HEK293 (cell line): ENCODE measurements around the gene NRN1L.

Source experiments
- CTCF ChIA-PET: fragments of 350-600 bp; formaldehyde crosslinking; extraction: SDS; loops from one replicate; lab custom pipeline; 2021; ENCODE audit warnings: antibody characterized with exemption; lab: Yijun Ruan, JAX
- POLR2A ChIA-PET: fragments of 300-600 bp; formaldehyde crosslinking; extraction: SDS; loops from one replicate; lab custom pipeline; 2020; ENCODE audit warnings: antibody characterized with exemption, inconsistent platforms; lab: Yijun Ruan, JAX
- H3K27ac ChIP-seq: fragments of 200-500 bp; sonication (Bioruptor generic); 2 replicates; pipeline ENCODE4 v1.5.1; 2014; ENCODE audit warnings: low read depth, low read length, control low read depth, inconsistent platforms; ENCODE audit errors: extremely low read depth
- H3K36me3 ChIP-seq, 2 experiments: fragments of 200-500 bp in 1 of 2; sonication (Bioruptor generic) in 1 of 2; 1 replicate in 1 of 2; 2 replicates in 1 of 2; pipeline ENCODE4 v1.5.1; 2014 to 2017; ENCODE audit warnings: inconsistent platforms in 2 of 2, low read length in 2 of 2; ENCODE audit not compliant: control insufficient read depth in 2 of 2, insufficient read depth in 1 of 2
- H3K4me1 ChIP-seq: fragments of 200-500 bp; sonication (Bioruptor generic); 2 replicates; pipeline ENCODE4 v1.5.1; 2014; ENCODE audit warnings: mild to moderate bottlenecking, low read length, inconsistent platforms; ENCODE audit not compliant: control insufficient read depth, insufficient read depth
- H3K4me3 ChIP-seq: 2 replicates; pipeline ENCODE4 v1.5.1; 2011; ENCODE audit warnings: low read depth, mild to moderate bottlenecking, control low read depth, low read length, moderate library complexity
- H3K9me3 ChIP-seq: fragments of 200-500 bp; sonication (Bioruptor generic); 2 replicates; pipeline ENCODE4 v1.5.1; 2014; ENCODE audit warnings: low read depth, low read length, inconsistent platforms; ENCODE audit not compliant: control insufficient read depth, insufficient read depth
- BCL11A ChIP-seq: fragments of 450-650 bp; formaldehyde crosslinking; IDR thresholded peaks from 2 replicates; pipeline ENCODE4 v1.5.1; 2016; ENCODE audit warnings: low read depth, missing biosample characterization, missing genetic modification characterization
- HOXA7 ChIP-seq: sonication (generic); formaldehyde crosslinking; IDR thresholded peaks from 2 replicates; pipeline ENCODE4 v1.8.1; 2022; ENCODE audit warnings: missing genetic modification reagents, borderline replicate concordance
- HOXC10 ChIP-seq: sonication (generic); formaldehyde crosslinking; IDR thresholded peaks from 2 replicates; pipeline ENCODE4 v1.8.1; 2023; ENCODE audit warnings: mild to moderate bottlenecking, missing genetic modification reagents
- HOXD13 ChIP-seq: sonication (generic); formaldehyde crosslinking; IDR thresholded peaks from 2 replicates; pipeline ENCODE4 v1.8.0; 2022; ENCODE audit warnings: missing genetic modification reagents, borderline replicate concordance
- MZF1 ChIP-seq: fragments of 450-650 bp; formaldehyde crosslinking; IDR thresholded peaks from 2 replicates; pipeline ENCODE4 v1.5.1; 2017; ENCODE audit warnings: missing biosample characterization, missing genetic modification characterization, borderline replicate concordance
- REST ChIP-seq: fragments of 450-650 bp; formaldehyde crosslinking; IDR thresholded peaks from 2 replicates; pipeline ENCODE4 v1.5.1; 2016; ENCODE audit warnings: missing biosample characterization, missing genetic modification characterization
- ZBTB20 ChIP-seq: fragments of 450-650 bp; formaldehyde crosslinking; IDR thresholded peaks from 2 replicates; pipeline ENCODE4 v1.5.1; 2016; ENCODE audit warnings: missing biosample characterization, missing genetic modification characterization
- ZBTB44 ChIP-seq: fragments of 450-650 bp; IDR thresholded peaks from 2 replicates; pipeline ENCODE4 v1.5.1; 2018; ENCODE audit warnings: missing biosample characterization, mild to moderate bottlenecking, missing genetic modification characterization
- ZBTB48 ChIP-seq: fragments of 450-650 bp; formaldehyde crosslinking; IDR thresholded peaks from 2 replicates; pipeline ENCODE4 v1.5.1; 2016; ENCODE audit warnings: missing biosample characterization, missing genetic modification characterization
- ZEB2 ChIP-seq: fragments of 450-650 bp; formaldehyde crosslinking; IDR thresholded peaks from 2 replicates; pipeline ENCODE4 v1.5.1; 2016; ENCODE audit warnings: missing biosample characterization, missing genetic modification characterization
- ZNF133 ChIP-seq: fragments of 450-650 bp; formaldehyde crosslinking; IDR thresholded peaks from 2 replicates; pipeline ENCODE4 v1.5.1; 2016; ENCODE audit warnings: missing biosample characterization, missing genetic modification characterization
- ZNF18 ChIP-seq: fragments of 450-650 bp; formaldehyde crosslinking; IDR thresholded peaks from 2 replicates; pipeline ENCODE4 v1.5.1; 2016; ENCODE audit warnings: missing biosample characterization, missing genetic modification characterization
- ZNF24 ChIP-seq: fragments of 450-650 bp; formaldehyde crosslinking; IDR thresholded peaks from 2 replicates; pipeline ENCODE4 v1.5.1; 2016; ENCODE audit warnings: missing biosample characterization, missing genetic modification characterization
- ZNF274 ChIP-seq, 2 experiments: fragments of 200-500 bp in 1 of 2; fragments of 450-650 bp in 1 of 2; sonication (Bioruptor generic) in 1 of 2; formaldehyde crosslinking in 1 of 2; IDR thresholded peaks; 2 replicates each; pipeline versions ENCODE4 v1.5.1 to v1.6.1; 2014 to 2016; ENCODE audit warnings: borderline replicate concordance in 1 of 2, inconsistent platforms in 1 of 2, low read length in 1 of 2, missing biosample characterization in 1 of 2, missing genetic modification characterization in 1 of 2
- ZNF280D ChIP-seq: fragments of 450-650 bp; formaldehyde crosslinking; IDR thresholded peaks from 2 replicates; pipeline ENCODE4 v1.5.1; 2016; ENCODE audit warnings: missing biosample characterization, missing genetic modification characterization
- ZNF366 ChIP-seq: fragments of 450-650 bp; formaldehyde crosslinking; conservative IDR thresholded peaks from 2 replicates; pipeline ENCODE4 v1.5.1; 2016; ENCODE audit warnings: missing biosample characterization, missing genetic modification characterization
- ZNF37A ChIP-seq: fragments of 450-650 bp; IDR thresholded peaks from 2 replicates; pipeline ENCODE4 v1.5.1; 2018; ENCODE audit warnings: missing biosample characterization, missing genetic modification characterization
- ZNF423 ChIP-seq: fragments of 450-650 bp; formaldehyde crosslinking; IDR thresholded peaks from 2 replicates; pipeline ENCODE4 v1.5.1; 2016; ENCODE audit warnings: missing biosample characterization, missing genetic modification characterization
- ZNF488 ChIP-seq: fragments of 450-650 bp; formaldehyde crosslinking; IDR thresholded peaks from 2 replicates; pipeline ENCODE4 v1.5.1; 2016; ENCODE audit warnings: missing biosample characterization, missing genetic modification characterization
- ZNF513 ChIP-seq: fragments of 450-650 bp; IDR thresholded peaks from 2 replicates; pipeline ENCODE4 v1.5.1; 2018; ENCODE audit warnings: missing biosample characterization, missing genetic modification characterization
- ZNF544 ChIP-seq: fragments of 450-650 bp; formaldehyde crosslinking; IDR thresholded peaks from 2 replicates; pipeline ENCODE4 v1.5.0; 2017; ENCODE audit warnings: missing biosample characterization, missing genetic modification characterization
- ZNF623 ChIP-seq: fragments of 450-650 bp; formaldehyde crosslinking; IDR thresholded peaks from 2 replicates; pipeline ENCODE4 v1.5.1; 2016; ENCODE audit warnings: missing biosample characterization, missing genetic modification characterization
- ZNF677 ChIP-seq: fragments of 450-650 bp; IDR thresholded peaks from 2 replicates; pipeline ENCODE4 v1.5.0; 2018; ENCODE audit warnings: missing biosample characterization, mild to moderate bottlenecking, missing genetic modification characterization, moderate library complexity
- ZNF843 ChIP-seq: fragments of 450-650 bp; formaldehyde crosslinking; IDR thresholded peaks from 2 replicates; pipeline ENCODE4 v1.5.1; 2016; ENCODE audit warnings: missing biosample characterization, missing genetic modification characterization

The NRN1L gene

GRCh38 chr16:67846320-67847063 lies 38.2 kb upstream of the NRN1L start, which contains the start of gene NUTF2:
NUTF2 (plus strand) TSS chr16:67846933; CDS start chr16:67865131, 18,198 bp downstream.
- CTCF ChIA-PET, result interaction anchor here (0.6 to 1.7 kb wide), 4 partner anchors 19 to 38 kb away, joined by 3 to 6 read pairs (median 3); partner anchors contain the start of gene NRN1L
- TF ChIP-seq ZNF488 (tag by site-specific recombination) (no peak), ZBTB48 (peak; percentile 95), ZNF366 (0 out of 2 replicates have a peak, but pooled peaks have one; percentile 12), ZNF37A (tag by site-specific recombination) (no peak), ZNF24 (tag by site-specific recombination) (0 out of 2 replicates have a peak, but pooled peaks have one; percentile 47), BCL11A (no peak), ZNF513 (tag by site-specific recombination) (no peak), MZF1 (tag by site-specific recombination) (no peak), ZNF843 (tag by site-specific recombination) (peak; percentile 72), ZNF677 (tag by site-specific recombination) (no peak), ZNF623 (tag by site-specific recombination) (no peak), REST (tag by site-specific recombination) (no peak), HOXA7 (CRISPR knock-in tag) (no peak), ZNF133 (tag by site-specific recombination) (no peak), ZNF544 (tag by site-specific recombination) (no peak), ZEB2 (tag by site-specific recombination) (peak; percentile 85), ZNF423 (tag by site-specific recombination) (peak; percentile 53; the same call in 1 of the 2 replicates), HOXD13 (CRISPR knock-in tag) (no peak), ZNF274 (IDR thresholded peaks at IDR 0.05; ENCODE audit: low read length) (no peak), ZNF274 (tag by site-specific recombination; IDR thresholded peaks at IDR 0.05; ENCODE audit: borderline replicate concordance) (no peak), HOXC10 (CRISPR knock-in tag) (no peak), ZNF18 (tag by site-specific recombination) (no peak), ZNF280D (no peak), ZBTB20 (tag by site-specific recombination) (peak; percentile 90), ZBTB44 (tag by site-specific recombination) (peak; percentile 10; the same call in 1 of the 2 replicates)

More at GRCh38 chr16:67846320-67847063, 38.2 kb upstream of the NRN1L start, which contains the start of gene NUTF2:
- Histone ChIP-seq H3K36me3 (peaks cover 0 to 32% of the 10 kb centered on the region in 2 experiments; a peak in 2 of 3 replicates), H3K27ac (peak within 1 kb of the TSS; percentile 92), H3K4me3 (peak within 1 kb of the TSS; percentile 91), H3K9me3 (no peaks in the 10 kb centered on the region), H3K4me1 (peaks cover 16% of the 10 kb centered on the region)
- POLR2A ChIA-PET, result interaction anchor here (0.6 to 4.3 kb wide), 14 partner anchors 13 to 325 kb away, joined by 3 to 38 read pairs (median 5); partner anchors contain the start of genes ACD, DDX28, DUS2 and EDC4
